ENCODE measurements around the gene TRPC4AP. TPM values are rescaled to one million over a fixed set of nuclear protein-coding genes. Genes with fewer than 3 reads are reported as not detected.
"Not testable (repeated sequence)": the region's sequence is repeated elsewhere in the genome, so short reads cannot be mapped to it uniquely, and the experiment has no call there.

TRPC4AP gene
- polyA plus RNA-seq, 3 donors = 67.0 to 69.7 (median 68.9) TPM

DNA sequence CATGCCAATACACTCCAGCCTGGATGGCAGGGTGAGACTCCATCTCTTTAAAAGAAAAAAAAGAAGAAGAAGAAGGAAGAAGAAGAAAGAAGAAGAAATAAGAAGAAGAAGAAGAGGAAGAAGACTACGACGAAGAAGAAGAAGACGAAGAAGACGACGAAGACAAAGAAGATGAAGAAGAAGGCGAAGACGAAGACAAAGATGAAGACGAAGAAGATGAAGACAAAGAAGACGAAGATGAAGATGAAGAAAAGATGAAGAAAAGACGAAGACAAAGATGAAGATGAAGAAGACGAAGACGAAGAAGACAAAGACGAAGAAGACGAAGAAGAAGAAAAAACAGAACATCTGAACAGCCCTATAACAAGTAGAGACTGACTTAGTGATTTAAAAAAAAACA, 33.0 kb downstream of the TRPC4AP start:
- no peak for DNase-seq (ENCODE audit: low read depth in 3 of 3, low spot score in 2 of 3)

GRCh38 chr20:35059110-35059509, 33.5 kb downstream of the TRPC4AP start:
- DNase-seq (ENCODE audit: low read depth in 3 of 3, low spot score in 2 of 3) = no peak

- no peak for DNase-seq (ENCODE audit: low read depth in 3 of 3, low spot score in 2 of 3)
Observed at GRCh38 chr20:35055445-35056276, 36.9 kb downstream of the TRPC4AP start.

- DNase-seq (ENCODE audit: low read depth in 3 of 3, low spot score in 2 of 3) = no peak
Observed at GRCh38 chr20:35054814-35055213, 37.8 kb downstream of the TRPC4AP start.

GRCh38 chr20:35052616-35053015, 40.0 kb downstream of the TRPC4AP start:
- DNase-seq (ENCODE audit: low read depth in 3 of 3, low spot score in 2 of 3) = not testable (repeated sequence)

- no peak for DNase-seq (ENCODE audit: low read depth in 3 of 3, low spot score in 2 of 3)
Observed at GRCh38 chr20:35049776-35050352, 42.7 kb downstream of the TRPC4AP start.

DNA sequence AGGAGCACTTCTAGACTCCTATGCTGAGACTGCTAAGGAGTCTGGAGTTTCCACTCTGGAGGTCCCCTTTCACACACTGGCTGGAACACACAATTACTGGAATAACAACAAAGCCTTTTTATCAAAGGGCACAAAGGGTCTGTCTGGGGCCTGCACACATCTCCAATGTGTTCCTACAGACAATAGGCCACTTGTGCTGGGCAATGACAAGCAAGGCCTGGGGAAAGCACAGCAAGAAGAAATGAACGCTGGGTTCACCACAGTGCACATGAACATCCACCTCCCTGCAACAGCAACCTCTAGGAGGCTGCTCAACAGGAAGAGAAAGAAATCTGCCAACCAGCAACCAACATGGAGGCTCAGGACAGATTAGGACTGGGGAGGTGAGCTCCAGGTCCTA, 43.9 kb downstream of the TRPC4AP start:
- no peak for DNase-seq (ENCODE audit: low read depth in 3 of 3, low spot score in 2 of 3)

- no peak for DNase-seq (ENCODE audit: low read depth in 3 of 3, low spot score in 2 of 3)
Observed at GRCh38 chr20:35042268-35042667, 50.3 kb downstream of the TRPC4AP start.

- no peak for DNase-seq (ENCODE audit: low read depth in 3 of 3, low spot score in 2 of 3)
Observed at GRCh38 chr20:35040646-35041045, 52.0 kb downstream of the TRPC4AP start.

DNA sequence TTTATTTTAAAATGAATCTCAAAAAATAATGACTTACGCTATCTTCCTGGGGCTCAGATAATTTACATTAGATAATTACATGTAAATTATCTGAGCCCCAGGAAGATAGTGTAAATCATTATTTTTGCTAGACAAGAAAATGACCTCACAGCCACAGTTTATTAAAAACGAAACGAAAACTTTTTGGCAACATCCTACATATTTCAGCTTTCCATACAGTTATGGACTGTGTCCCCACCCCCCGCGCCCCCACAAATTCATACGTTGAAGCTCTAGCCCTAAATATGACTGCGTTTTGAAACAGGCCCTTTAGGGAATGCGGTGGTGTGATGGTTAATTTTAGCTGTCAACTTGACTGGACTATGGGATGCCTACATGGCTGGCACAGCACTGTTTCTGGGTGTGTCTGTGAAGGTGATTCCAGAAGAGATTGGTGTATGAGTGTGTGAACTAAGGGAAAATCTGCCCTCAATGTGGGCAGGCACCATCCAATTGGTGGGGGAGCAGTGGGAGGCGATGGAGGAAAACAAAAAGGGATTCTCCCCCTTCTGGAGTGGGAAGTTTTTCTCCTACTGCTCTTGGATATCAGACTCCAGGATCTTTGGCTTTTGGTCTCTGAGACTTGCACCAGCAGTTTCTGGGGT, 52.6 kb downstream of the TRPC4AP start:
- no peak for DNase-seq (ENCODE audit: low read depth in 3 of 3, low spot score in 2 of 3)

- DNase-seq (ENCODE audit: low read depth in 3 of 3, low spot score in 2 of 3) = no peak
Observed at GRCh38 chr20:35039146-35039545, 53.5 kb downstream of the TRPC4AP start.

GRCh38 chr20:35034145-35034544, 58.5 kb downstream of the TRPC4AP start:
- no peak for DNase-seq (ENCODE audit: low read depth in 3 of 3, low spot score in 2 of 3)

DNA sequence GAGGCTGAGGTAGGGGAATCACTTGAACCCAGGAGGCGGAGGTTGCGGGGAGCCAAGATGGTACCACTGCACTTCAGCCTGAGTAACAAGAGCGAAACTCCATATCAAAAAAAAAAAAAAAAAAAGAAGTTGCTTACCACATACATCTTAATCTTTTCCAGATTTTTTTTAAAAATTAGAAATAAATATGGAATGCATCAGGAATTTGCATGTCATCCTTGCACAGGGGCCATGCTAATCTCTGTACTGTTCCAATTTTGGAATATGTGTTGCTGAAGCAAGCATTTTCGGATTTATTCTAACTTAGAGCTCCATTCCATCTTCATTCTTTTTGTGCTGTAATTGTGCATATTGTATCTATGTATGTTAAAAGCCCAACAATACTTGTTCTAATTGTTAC, 62.5 kb downstream of the TRPC4AP start:
- DNase-seq (ENCODE audit: low read depth in 3 of 3, low spot score in 2 of 3) = no peak

GRCh38 chr20:35027301-35027700, 65.3 kb downstream of the TRPC4AP start:
- no peak for DNase-seq (ENCODE audit: low read depth in 3 of 3, low spot score in 2 of 3)

DNA sequence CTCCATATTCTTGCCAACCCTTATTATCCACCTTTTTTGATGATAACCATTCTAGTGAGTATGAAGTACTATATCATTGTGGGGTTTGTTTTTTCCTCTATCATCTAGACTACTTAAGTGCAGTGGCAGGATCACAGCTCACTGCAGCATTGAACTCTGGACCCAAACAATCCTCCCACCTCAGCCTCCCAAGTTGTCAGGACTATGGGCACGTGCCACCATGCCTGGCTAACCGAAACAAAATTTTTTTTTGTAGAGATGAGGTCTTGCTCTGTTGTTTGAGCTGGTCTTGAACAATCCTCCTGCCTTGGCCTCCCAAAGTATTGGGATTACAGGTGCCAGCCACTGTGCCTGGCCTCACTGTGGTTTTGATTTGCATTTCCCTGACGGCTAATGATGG, 67.5 kb downstream of the TRPC4AP start:
- no peak for DNase-seq (ENCODE audit: low read depth in 3 of 3, low spot score in 2 of 3)

- DNase-seq (ENCODE audit: low read depth in 3 of 3, low spot score in 2 of 3) = no peak
Observed at GRCh38 chr20:35023624-35024023, 69.0 kb downstream of the TRPC4AP start.

- no peak for DNase-seq (ENCODE audit: low read depth in 3 of 3, low spot score in 2 of 3)
Observed at GRCh38 chr20:35021831-35022230, 70.8 kb downstream of the TRPC4AP start.

DNA sequence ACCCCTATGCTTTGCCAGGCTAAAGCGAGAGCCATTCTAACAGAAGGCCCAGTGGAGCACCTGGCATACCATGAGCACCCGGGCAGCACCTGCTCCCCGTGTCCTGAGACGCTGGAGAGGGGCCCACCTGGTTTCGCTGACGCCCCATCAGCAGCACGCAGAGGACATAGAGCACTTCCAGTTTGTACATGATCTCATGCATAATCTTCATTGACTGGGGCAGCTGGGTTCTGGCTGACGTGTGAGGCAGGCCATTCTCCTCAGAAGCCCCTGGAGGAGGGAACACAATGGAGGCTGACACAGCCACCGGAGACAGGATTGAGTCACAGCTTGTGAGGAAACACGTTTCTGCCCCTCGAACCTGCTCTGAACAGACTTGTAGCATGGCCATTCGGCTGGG, 71.5 kb downstream of the TRPC4AP start:
- DNase-seq (ENCODE audit: low read depth in 3 of 3, low spot score in 2 of 3) = no peak

DNA sequence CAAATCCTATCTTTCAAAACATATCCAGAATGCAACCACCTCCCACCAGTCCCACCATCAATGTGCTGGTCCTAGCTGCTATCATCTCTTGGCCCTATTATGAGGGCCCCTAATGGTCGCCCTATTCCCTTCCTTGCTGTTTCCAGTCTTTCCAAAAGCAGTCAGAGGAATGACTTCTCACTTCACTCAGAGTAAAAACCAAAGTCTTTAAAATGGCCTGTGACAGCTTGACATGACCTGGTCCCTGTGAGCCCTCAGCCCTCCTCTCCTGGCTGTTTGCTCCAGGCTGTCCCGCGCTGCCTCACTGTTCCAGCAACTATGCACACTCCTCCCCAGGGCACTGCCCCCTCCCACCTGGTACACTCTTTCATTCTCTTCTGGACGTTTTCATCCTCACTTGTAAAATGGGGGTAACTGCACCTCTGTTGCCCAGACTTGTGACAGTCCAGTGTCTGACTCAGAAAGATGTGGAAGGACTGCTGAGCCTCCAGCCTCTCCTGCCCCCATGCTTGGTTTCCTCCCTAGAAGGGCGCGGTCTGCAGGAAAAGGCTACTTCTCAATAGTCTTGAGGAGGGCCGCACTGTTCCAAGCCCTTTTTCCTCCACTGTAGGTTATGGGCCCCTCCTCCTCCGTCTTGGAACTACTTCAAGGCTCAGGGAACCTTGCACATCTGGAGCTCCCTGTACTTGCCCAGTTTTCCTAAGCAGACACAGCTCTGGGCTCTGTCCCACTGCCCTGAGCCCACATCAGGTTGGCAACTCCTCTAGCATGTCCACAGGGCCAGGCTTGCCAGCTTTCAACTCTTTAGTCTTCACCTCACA, 72.3 kb downstream of the TRPC4AP start:
- DNase-seq (ENCODE audit: low read depth in 3 of 3, low spot score in 2 of 3) = no peak

DNA sequence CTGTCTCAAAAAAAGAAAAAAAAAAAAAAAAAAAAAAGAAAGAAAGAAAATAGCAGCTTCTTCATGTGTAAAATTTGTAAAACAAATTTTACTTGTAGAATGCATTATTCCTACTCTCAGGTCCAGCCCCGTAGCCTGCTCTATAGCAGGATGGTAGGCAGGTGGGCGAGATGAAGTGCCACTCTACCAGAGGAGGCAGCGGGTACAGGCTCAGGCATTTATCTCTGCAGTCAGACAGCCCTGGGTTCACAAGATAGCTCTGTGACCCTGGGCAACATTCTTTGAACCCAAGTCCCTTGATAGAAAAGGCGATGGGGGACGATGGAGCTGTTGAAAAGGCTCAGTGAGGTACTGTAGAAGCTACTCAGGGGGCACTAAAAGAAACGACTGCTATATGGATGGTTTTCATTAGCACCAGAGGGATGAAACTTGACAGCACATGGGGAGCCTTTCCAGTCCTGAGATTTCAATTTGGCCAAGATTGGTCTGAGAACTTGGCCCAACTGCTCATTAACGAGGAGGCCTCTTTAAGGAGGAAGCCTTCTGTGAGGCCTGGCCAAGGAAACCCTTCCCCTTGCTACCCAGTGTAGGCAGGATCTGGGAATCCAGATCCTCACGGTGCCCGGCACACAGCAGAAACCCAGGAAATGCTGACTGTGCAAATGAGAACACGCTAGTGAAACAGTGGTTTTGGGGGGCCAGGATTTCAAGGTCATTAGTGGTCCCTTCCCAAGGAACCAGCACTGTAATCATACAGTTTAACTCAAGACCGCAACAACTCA, 73.8 kb downstream of the TRPC4AP start:
- DNase-seq (ENCODE audit: low read depth in 3 of 3, low spot score in 2 of 3) = no peak

Measured in right renal cortex interstitium (tissue), 3 donors.